Upper lobe of left lung (tissue), 6 donors: Measurements from ENCODE around the gene ZNF785. TPM values are rescaled to one million over a fixed set of nuclear protein-coding genes. Genes with fewer than 3 reads are reported as not detected.

Source experiments
- ATAC-seq, 2 donors: fragments of 200-7000 bp; cut with Tn5 transposase; one replicate each; pipeline ENCODE4 v1.9.1; 2022; ENCODE audit warnings: mild to moderate bottlenecking in 2 of 2, moderate library complexity in 2 of 2; ENCODE audit not compliant: low FRiP score in 2 of 2
- DNase-seq, 2 donors: peaks; one replicate each; pipeline ENCODE4 v3.0.0-alpha.2; 2019 to 2020
- H3K27ac ChIP-seq, 4 donors: fragments of 200-600 bp; sonication (generic); one replicate each; pipeline ENCODE4 v1.5.1; 2016 to 2019
- H3K27me3 ChIP-seq, 4 donors: fragments of 200-600 bp; sonication (generic); one replicate each; pipeline ENCODE4 v1.5.1; 2017 to 2019
- H3K36me3 ChIP-seq, 4 donors: fragments of 200-600 bp; sonication (generic); one replicate each; pipeline ENCODE4 v1.5.1; 2016 to 2019
- H3K4me1 ChIP-seq, 4 donors: fragments of 200-600 bp; sonication (generic); one replicate each; pipeline ENCODE4 v1.5.1; 2018 to 2019
- H3K4me3 ChIP-seq, 4 donors: fragments of 200-600 bp; sonication (generic); one replicate each; pipeline ENCODE4 v1.5.1; 2017 to 2019; ENCODE audit warnings: mild to moderate bottlenecking in 2 of 4, moderate library complexity in 1 of 4
- H3K9me3 ChIP-seq, 4 donors: fragments of 200-600 bp; sonication (generic); one replicate each; pipeline ENCODE4 v1.5.1; 2018 to 2019
- CTCF ChIP-seq, 6 experiments: fragments of 450-650 bp in 4 of 6; fragments of 200-600 bp in 2 of 6; sonication (generic) in 2 of 6; IDR thresholded peaks; one replicate each; pipeline ENCODE4 v1.5.1; 2016 to 2019; ENCODE audit warnings: antibody characterized with exemption in 6 of 6
- EP300 ChIP-seq, 4 donors: sonication (generic); formaldehyde crosslinking; IDR thresholded peaks; one replicate each; pipeline ENCODE4 v1.5.1; 2017; ENCODE audit warnings: antibody characterized with exemption in 4 of 4, control low read depth in 2 of 4
- POLR2A ChIP-seq, 4 donors: fragments of 450-650 bp; IDR thresholded peaks; one replicate each; pipeline ENCODE4 v1.5.1; 2016 to 2017; ENCODE audit warnings: antibody characterized with exemption in 4 of 4, mild to moderate bottlenecking in 2 of 4
- POLR2AphosphoS5 ChIP-seq, 2 donors: sonication (generic); formaldehyde crosslinking; IDR thresholded peaks; one replicate each; pipeline ENCODE4 v1.5.1; 2017; ENCODE audit warnings: antibody characterized with exemption in 2 of 2
- WGBS, 2 donors: methylation state at CpG; one replicate each; pipeline ENCODE4 v1.1.5; 2017 to 2018; 5-methylcytosine and 5-hydroxymethylcytosine counted together
- total RNA-seq, 6 donors: library from RNA; depleted of rRNA in 4 of 6; stranded (reverse); fragments of >200 nt in 4 of 6; gene quantifications; one replicate each; pipeline versions ENCODE4 v1.1.0 to v1.2.1, GENCODE V29; 2016 to 2021
- donor health status: DM: no; HTN: no; CAD: no; lungs with moderate emphysema.
- donor health status: DM: no; HTN: yes; CAD: no; lungs with severe emphysema.

The ZNF785 gene
- total RNA-seq, 6 donors from 2014 or later: 7.3 to 52.4 (median 15.3) TPM

GRCh38 chr16:30609002-30609925 lies 23.8 kb upstream of the ZNF785 start:
- TF ChIP-seq POLR2A (IDR thresholded peaks at IDR 0.05) (no peak), CTCF (IDR thresholded peaks at IDR 0.05) (peak in 2 of 6 experiments; percentile 2 to 19), POLR2AphosphoS5 (IDR thresholded peaks at IDR 0.05) (no peak)
- ATAC-seq (peak; percentile 75 to 77), DNase-seq (peak in 1 of 2 donors; percentile 50)
- 22 to 26% methylated on average over 20 to 23 of the region's 40 CpGs for WGBS, 2 donors
- H3K4me3 ChIP-seq: peak overlapping the region; percentile 47 to 90 (median 72)
- H3K36me3 ChIP-seq: peaks cover 2 to 27% (median 12%) of the 10 kb centered on the region in 4 donors
- H3K9me3 ChIP-seq: no peaks in the 10 kb centered on the region
- H3K4me1 ChIP-seq: peaks cover 12 to 16% (median 15%) of the 10 kb centered on the region in 4 donors
- H3K27ac ChIP-seq: peak overlapping the region; percentile 91 to 98 (median 96)
- no peaks in the 10 kb centered on the region for H3K27me3 ChIP-seq

GRCh38 chr16:30606004-30606403 lies 20.5 kb upstream of the ZNF785 start:
- ATAC-seq (no peak), DNase-seq (no peak)
- TF ChIP-seq POLR2A (IDR thresholded peaks at IDR 0.05) (no peak), POLR2AphosphoS5 (IDR thresholded peaks at IDR 0.05) (no peak), EP300 (IDR thresholded peaks at IDR 0.05) (no peak), CTCF (IDR thresholded peaks at IDR 0.05) (no peak)
- H3K9me3 ChIP-seq: no peaks in the 10 kb centered on the region
- no peak overlapping the region for H3K4me3 ChIP-seq
- H3K4me1 ChIP-seq: peaks cover 12 to 18% (median 15%) of the 10 kb centered on the region in 4 donors
- H3K36me3 ChIP-seq: peaks cover 6 to 48% (median 22%) of the 10 kb centered on the region in 4 donors
- no peaks in the 10 kb centered on the region for H3K27me3 ChIP-seq
- no peak overlapping the region for H3K27ac ChIP-seq
- WGBS, 2 donors: 97 to 99% methylated on average over 3 of the region's 3 CpGs

- H3K27me3 ChIP-seq: no peaks in the 10 kb centered on the region
- ATAC-seq (no peak), DNase-seq (peak; percentile 30 to 50)
- peaks cover 9 to 14% (median 10%) of the 10 kb centered on the region in 4 donors for H3K4me1 ChIP-seq
- H3K9me3 ChIP-seq: no peaks in the 10 kb centered on the region
- H3K4me3 ChIP-seq: no peak overlapping the region
- peaks cover 6 to 48% (median 22%) of the 10 kb centered on the region in 4 donors for H3K36me3 ChIP-seq
- WGBS, 2 donors: 85 to 90% methylated on average over 15 of the region's 15 CpGs
- TF ChIP-seq CTCF (IDR thresholded peaks at IDR 0.05): no peak
- no peak for TF ChIP-seq EP300 (IDR thresholded peaks at IDR 0.05)
- TF ChIP-seq POLR2AphosphoS5 (IDR thresholded peaks at IDR 0.05): no peak
- no peak for TF ChIP-seq POLR2A (IDR thresholded peaks at IDR 0.05)
- no peak overlapping the region for H3K27ac ChIP-seq
Measured at GRCh38 chr16:30605158-30605557, 19.7 kb upstream of the ZNF785 start.

GRCh38 chr16:30604316-30604947 lies 18.9 kb upstream of the ZNF785 start:
- H3K4me3 ChIP-seq: no peak overlapping the region
- peaks cover 6 to 48% (median 22%) of the 10 kb centered on the region in 4 donors for H3K36me3 ChIP-seq
- TF ChIP-seq EP300 (IDR thresholded peaks at IDR 0.05) (no peak), CTCF (IDR thresholded peaks at IDR 0.05) (no peak), POLR2AphosphoS5 (IDR thresholded peaks at IDR 0.05) (no peak)
- peaks cover 8 to 14% (median 8%) of the 10 kb centered on the region in 4 donors for H3K4me1 ChIP-seq
- H3K27ac ChIP-seq: no peak overlapping the region
- WGBS, 2 donors: 92 to 96% methylated on average over 37 to 49 of the region's 49 CpGs
- peak in 1 of 2 donors; percentile 82 for DNase-seq
- no peaks in the 10 kb centered on the region for H3K9me3 ChIP-seq
- peak in 1 of 2 donors; percentile 56 for ATAC-seq
- no peaks in the 10 kb centered on the region for H3K27me3 ChIP-seq
